Heart right ventricle (tissue), 16 donors: ENCODE data around the gene NT5DC1. TPM values are rescaled to one million over a fixed set of nuclear protein-coding genes. Genes with fewer than 3 reads are reported as not detected.

Source experiments
- ATAC-seq, 8 donors: fragments of 200-7000 bp; cut with Tn5 transposase; one replicate each; pipeline ENCODE4 v1.9.1; 2020; ENCODE audit warnings: mild to moderate bottlenecking in 8 of 8, moderate library complexity in 8 of 8, moderate number of reproducible peaks in 1 of 8
- DNase-seq, 2 donors: peaks; one replicate each; pipeline ENCODE4 v3.0.0-alpha.2; 2020
- H3K27ac ChIP-seq, 10 donors: fragments of 200-600 bp; sonication (generic) in 2 of 10; one replicate each; pipeline versions ENCODE4 v1.5.0 to v1.8.0; 2020 to 2022; ENCODE audit warnings: mild to moderate bottlenecking in 3 of 10
- H3K27me3 ChIP-seq, 7 donors: fragments of 200-600 bp; one replicate each; pipeline ENCODE4 v1.8.0; 2021 to 2022; ENCODE audit warnings: mild to moderate bottlenecking in 2 of 7
- H3K36me3 ChIP-seq, 9 donors: fragments of 200-600 bp; sonication (generic) in 1 of 9; one replicate each; pipeline versions ENCODE4 v1.5.0 to v1.8.0; 2020 to 2022; ENCODE audit warnings: mild to moderate bottlenecking in 2 of 9
- H3K4me1 ChIP-seq, 9 donors: fragments of 200-600 bp; sonication (generic) in 1 of 9; one replicate each; pipeline versions ENCODE4 v1.5.0 to v1.8.0; 2020 to 2022; ENCODE audit warnings: mild to moderate bottlenecking in 4 of 9
- H3K4me3 ChIP-seq, 10 donors: fragments of 200-600 bp; sonication (generic) in 2 of 10; one replicate each; pipeline versions ENCODE4 v1.5.0 to v1.8.0; 2020 to 2022; ENCODE audit warnings: mild to moderate bottlenecking in 7 of 10, moderate library complexity in 2 of 10
- H3K9me3 ChIP-seq, 11 donors: fragments of 200-600 bp in 10 of 11; sonication (generic) in 2 of 11; one replicate each; pipeline versions ENCODE4 v1.5.0 to v1.8.0; 2013 to 2022; ENCODE audit warnings: mild to moderate bottlenecking in 2 of 11, control low read depth in 1 of 11, moderate library complexity in 1 of 11
- CTCF ChIP-seq, 9 donors: fragments of 200-600 bp; sonication (generic) in 2 of 9; IDR thresholded peaks; one replicate each; pipeline versions ENCODE4 v1.5.0 to v1.8.0; 2021 to 2022; ENCODE audit warnings: antibody characterized with exemption in 9 of 9, mild to moderate bottlenecking in 5 of 9, moderate library complexity in 1 of 9
- WGBS, 2 donors: extraction: QIAGEN DNeasy Blood & Tissue Kit; methylation state at CpG; one replicate each; pipeline ENCODE4 v1.1.7; 2013; ENCODE audit warnings: inconsistent platforms in 1 of 2; 5-methylcytosine and 5-hydroxymethylcytosine counted together
- intact Hi-C, 10 donors: fragments of 100-400 bp; cut with DNase I; formaldehyde crosslinking; loops; one replicate each; pipeline versions ENCODE4 v1.11.1 to v1.14.2; 2022
- polyA plus RNA-seq, 2 donors: library from polyadenylated mRNA; stranded (reverse); fragments of 200-250 nt; gene quantifications; one replicate each; pipeline ENCODE4 v1.2.3, GENCODE V29; 2013
- total RNA-seq, 10 donors: library from RNA; stranded (reverse); fragmentation: NEBNext Ultra II Directional in 3 of 10; extraction: Animal tissue kit (Norgen Biotek cat#: 25700) in 3 of 10; gene quantifications; one replicate each; pipeline versions ENCODE4 v1.2.1 to v1.2.4, GENCODE V29; 2021 to 2023
- donor health status: Arrhythmogenic right ventricular cardiomyopathy.
- donor health status: ischemic (EF 13 %, LVEDD 7.1; RV severe dilation, severe dysfunction).
- donor health status: healthy with polysubstance abuse.
- donor health status: DM: no; HTN: yes; CAD: no.
- donor health status: DM: no; HTN: no; CAD: no.
- donor health status: ischemic (EF 25% LVEDD 6.9; RV normal size, moderate dysfunction).
- donor health status: ischemic (EF 25% LVEDD 5.7; RV mildly dilated, moderate dysfunction).
- donor health status: healthy.
- donor health status: DM: yes; HTN: yes; CAD: no.
- donor health status: Ischemic cardiomyopathy.
- donor health status: ischemic (EF 35%, LVEDD 5.7; RV mildly dilated, moderate dysfunction).
- donor health status: nonischemic (EF 11% LVEDD 7.7; RV severe dilation, severe dysfunction).
- donor health status: DM: yes; HTN: yes; CAD: no.
- donor health status: PGD.
- donor health status: ischemic (EF 29% LVEDD 5.4; RV normal size, mild dysfunction).
- donor health status: nonischemic (EF 23%, LVEDD 6.1; RV moderate dilation, normal function).

NT5DC1 gene
- total and polyA plus RNA-seq, 12 donors = 5.9 to 69.7 (median 57.3) TPM

GRCh38 chr6:116192786-116193185 lies 92.1 kb downstream of the NT5DC1 start:
- peak in 3 of 8 donors; percentile 23 to 40 (median 38) for ATAC-seq
- intact Hi-C loops = no loop called here
- Histone ChIP-seq H3K4me3 (no peak overlapping the region), H3K27me3 (no peaks in the 10 kb centered on the region), H3K36me3 (no peaks in the 10 kb centered on the region), H3K4me1 (peaks cover 0 to 46% (median 5%) of the 10 kb centered on the region in 9 donors), H3K27ac (peak overlapping the region in 2 of 10 donors; percentile 26 to 42), H3K9me3 (no peaks in the 10 kb centered on the region)
- DNase-seq = no peak
- WGBS, 2 donors = 42 to 46% methylated on average over 3 of the region's 3 CpGs
- TF ChIP-seq CTCF (IDR thresholded peaks at IDR 0.05) = no peak

- Histone ChIP-seq H3K9me3 (no peaks in the 10 kb centered on the region), H3K4me3 (no peak overlapping the region), H3K4me1 (peaks cover 0 to 19% (median 6%) of the 10 kb centered on the region in 9 donors), H3K36me3 (no peaks in the 10 kb centered on the region), H3K27me3 (no peaks in the 10 kb centered on the region), H3K27ac (no peak overlapping the region)
- intact Hi-C loops = no loop called here
- TF ChIP-seq CTCF (IDR thresholded peaks at IDR 0.05) = no peak
- 73 to 78% methylated on average over 3 of the region's 3 CpGs for WGBS, 2 donors
- no peak for ATAC-seq
- no peak for DNase-seq
Observed at GRCh38 chr6:116196841-116197240, 96.2 kb downstream of the NT5DC1 start.

- Histone ChIP-seq H3K9me3 (no peaks in the 10 kb centered on the region), H3K4me1 (peaks cover 0 to 24% (median 9%) of the 10 kb centered on the region in 9 donors), H3K36me3 (no peaks in the 10 kb centered on the region), H3K4me3 (no peak overlapping the region), H3K27me3 (no peaks in the 10 kb centered on the region), H3K27ac (no peak overlapping the region)
- TF ChIP-seq CTCF (IDR thresholded peaks at IDR 0.05) = no peak
- 90 to 92% methylated on average over 3 of the region's 3 CpGs for WGBS, 2 donors
- DNase-seq (no peak), ATAC-seq (no peak)
- intact Hi-C loops = loop anchor here in 1 of 10 donors (10.0 kb wide), 1 partner anchor 186 kb away; no protein-coding TSS in a partner anchor
Observed at GRCh38 chr6:116200619-116201249, 100.1 kb downstream of the NT5DC1 start.

- DNase-seq (no peak), ATAC-seq (peak in 2 of 8 donors; percentile 33 to 52)
- Histone ChIP-seq H3K4me3 (no peak overlapping the region), H3K36me3 (no peaks in the 10 kb centered on the region), H3K27ac (no peak overlapping the region), H3K27me3 (no peaks in the 10 kb centered on the region), H3K4me1 (peaks cover 0 to 27% (median 11%) of the 10 kb centered on the region in 9 donors), H3K9me3 (no peaks in the 10 kb centered on the region)
- TF ChIP-seq CTCF (IDR thresholded peaks at IDR 0.05) = no peak
- intact Hi-C loops = loop anchor here in 1 of 10 donors (10.0 kb wide), 1 partner anchor 187 kb away; no protein-coding TSS in a partner anchor
- WGBS, 2 donors = 50 to 74% methylated on average over 2 of the region's 2 CpGs
Observed at GRCh38 chr6:116201538-116201937, 100.9 kb downstream of the NT5DC1 start.
